NCI-H2171 (cell line): Measurements from ENCODE around the gene ARHGAP24.

Source experiments
- DNase-seq: peaks from one replicate; lab custom pipeline; 2025; lab: John Stamatoyannopoulos, UW

The ARHGAP24 gene

DNA sequence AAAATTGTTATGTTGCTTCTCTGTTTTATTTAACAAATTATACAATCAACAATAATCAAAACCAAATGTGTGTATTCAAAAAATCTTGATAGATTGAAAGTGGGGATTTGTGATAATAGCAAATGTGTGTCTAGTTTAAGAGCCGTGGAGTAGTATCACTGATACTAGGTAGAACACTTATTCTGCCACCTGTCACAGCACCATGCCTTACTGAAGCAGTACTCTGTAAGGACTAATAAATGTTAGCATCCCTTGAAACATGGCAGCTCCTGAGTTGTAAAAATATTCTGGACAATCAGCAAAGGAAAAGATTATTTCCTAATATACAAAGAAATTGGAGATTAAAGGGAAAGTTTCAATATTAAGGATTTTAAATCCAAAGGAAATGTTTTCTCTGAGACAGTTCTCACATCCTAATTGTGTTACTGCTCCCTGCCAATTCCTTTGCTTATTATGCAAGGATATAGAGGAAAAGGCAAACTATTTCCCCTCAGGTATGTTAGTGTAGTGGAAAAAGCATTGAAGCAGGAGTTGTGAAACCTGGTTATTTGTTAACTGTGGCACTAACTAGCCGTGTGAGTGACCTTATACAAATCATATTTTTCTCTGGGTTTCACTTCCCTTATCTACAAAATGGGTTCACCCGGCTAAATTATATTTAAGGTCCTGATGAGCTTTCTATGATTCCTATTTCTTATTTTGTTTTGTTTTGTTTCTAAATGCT is 303.1 kb downstream of the ARHGAP24 start:
- no peak for DNase-seq

GRCh38 chr4:85778632-85779131 is 303.7 kb downstream of the ARHGAP24 start:
- no peak for DNase-seq

GRCh38 chr4:85779165-85779564 is 304.2 kb downstream of the ARHGAP24 start:
- DNase-seq: no peak

- no peak for DNase-seq
Measured at GRCh38 chr4:85780664-85781063, 305.7 kb downstream of the ARHGAP24 start.

- no peak for DNase-seq
Measured at GRCh38 chr4:85783483-85783882, 308.5 kb downstream of the ARHGAP24 start.

DNA sequence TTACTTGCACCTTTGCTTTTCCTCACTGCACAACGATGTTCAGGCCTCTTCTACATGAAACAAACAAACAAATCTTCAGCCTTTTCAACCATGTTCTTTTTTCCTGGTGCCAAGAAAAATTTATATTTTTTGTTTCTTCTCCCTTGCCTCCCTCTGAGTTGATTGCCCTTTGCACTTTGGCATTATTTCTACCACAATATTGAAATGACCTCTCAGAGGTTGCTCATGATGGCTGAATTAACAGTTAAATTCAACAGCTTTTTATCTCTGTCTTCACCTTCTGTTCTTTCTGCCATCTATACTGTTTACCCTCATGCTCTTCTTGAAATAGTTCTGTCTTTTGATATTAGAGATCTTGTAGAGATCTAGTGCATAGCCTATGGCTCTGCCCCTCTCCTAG is 308.9 kb downstream of the ARHGAP24 start:
- no peak for DNase-seq

GRCh38 chr4:85784348-85784747 is 309.4 kb downstream of the ARHGAP24 start:
- no peak for DNase-seq

- DNase-seq: no peak
Measured at GRCh38 chr4:85784947-85785346, 310.0 kb downstream of the ARHGAP24 start.

GRCh38 chr4:85787133-85787532 is 312.2 kb downstream of the ARHGAP24 start:
- no peak for DNase-seq

- no peak for DNase-seq
Measured at GRCh38 chr4:85788604-85789003, 313.7 kb downstream of the ARHGAP24 start.

- no peak for DNase-seq
Measured at GRCh38 chr4:85789241-85789640, 314.3 kb downstream of the ARHGAP24 start.

DNA sequence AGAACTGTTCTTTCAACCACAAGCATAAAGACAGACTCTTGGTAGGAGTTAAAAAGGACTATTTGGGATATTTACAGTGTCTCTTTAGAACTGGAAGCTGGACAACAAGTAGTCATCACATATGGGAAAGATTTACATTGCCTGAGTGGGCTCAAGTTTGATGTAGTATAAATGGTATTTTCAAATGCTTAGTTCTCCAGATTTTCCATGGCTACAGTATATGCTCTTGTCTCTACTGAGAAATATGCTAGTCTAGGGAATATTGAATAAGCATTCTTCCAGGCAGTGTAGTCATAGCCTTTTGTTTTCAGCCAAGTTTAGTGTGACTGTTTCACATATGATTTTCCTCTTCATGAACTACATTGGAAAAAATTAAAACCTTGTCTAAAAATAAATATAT is 315.6 kb downstream of the ARHGAP24 start:
- DNase-seq: no peak

DNA sequence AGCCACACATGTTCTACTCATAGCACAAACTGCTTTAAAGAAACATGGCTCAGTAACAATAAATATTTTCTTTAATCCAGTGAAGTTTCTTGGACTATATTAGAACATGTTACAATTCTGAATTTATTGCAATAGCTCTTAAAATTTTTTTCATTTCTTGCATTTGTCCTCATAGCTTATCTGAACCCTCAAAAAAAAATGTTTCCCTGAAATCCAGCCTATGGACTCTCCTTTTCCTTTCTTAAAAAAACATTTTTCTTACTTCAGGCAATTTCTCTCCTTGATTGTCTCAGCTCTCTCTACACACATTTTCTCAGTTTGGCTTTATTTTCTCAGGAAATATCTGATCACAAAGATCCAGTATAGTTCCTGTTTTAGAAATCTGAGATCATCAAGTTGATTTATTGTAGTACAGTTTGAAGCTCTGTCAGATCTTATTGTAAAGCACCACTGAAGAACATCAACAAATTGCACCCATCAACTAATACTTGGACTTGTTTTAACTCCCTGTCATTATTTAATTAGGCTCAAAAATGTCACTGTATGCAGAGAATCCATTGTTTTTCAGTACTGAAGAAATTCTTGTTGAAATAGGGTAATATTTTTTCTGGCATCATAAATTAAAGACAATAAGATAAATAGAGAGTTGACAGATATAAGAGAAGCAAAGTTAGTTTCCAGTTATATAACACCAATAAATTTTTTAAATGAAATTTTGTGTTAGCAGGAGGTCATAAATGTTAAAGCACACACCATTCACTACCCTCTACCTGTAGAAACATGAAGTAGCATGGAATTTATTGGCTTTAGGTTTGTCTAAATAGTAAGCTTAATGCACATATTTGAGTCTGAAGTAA is 317.7 kb downstream of the ARHGAP24 start:
- DNase-seq: no peak

GRCh38 chr4:85793233-85793585 is 318.3 kb downstream of the ARHGAP24 start:
- DNase-seq: no peak

DNA sequence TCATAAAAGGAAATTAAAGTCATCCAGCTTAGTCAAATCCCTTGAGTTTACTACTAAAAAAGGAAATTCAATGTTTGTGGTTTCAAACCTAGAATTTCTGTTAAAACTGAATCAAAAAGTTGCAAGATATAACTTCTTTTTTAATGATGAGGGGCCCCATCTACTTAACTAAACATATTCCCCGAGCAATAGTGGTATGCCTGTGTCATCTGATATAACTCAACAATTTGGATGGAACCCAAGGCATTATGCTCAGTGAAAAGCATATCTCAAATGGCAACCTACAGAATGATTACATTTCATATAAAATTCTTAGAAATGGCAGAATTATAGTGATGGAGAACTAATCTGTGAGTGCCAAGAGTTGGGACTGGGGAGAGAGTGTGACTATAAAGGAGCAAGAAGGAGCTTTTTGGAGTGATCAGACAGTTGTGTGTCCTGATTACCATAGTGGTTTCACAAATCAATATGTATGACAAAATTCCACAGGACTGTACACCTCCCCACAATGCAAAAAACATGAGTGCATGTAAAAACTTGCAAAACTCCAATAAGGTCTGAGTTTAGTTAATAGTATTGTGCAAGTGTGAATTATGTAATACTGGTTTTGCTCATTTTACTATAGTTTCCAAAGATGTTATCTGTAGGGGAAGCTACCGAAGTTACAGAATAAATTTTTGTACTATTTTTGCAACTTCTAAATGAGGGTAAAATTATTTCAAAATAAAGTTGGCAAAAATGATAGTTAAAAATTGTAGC is 323.2 kb downstream of the ARHGAP24 start:
- DNase-seq: no peak

DNA sequence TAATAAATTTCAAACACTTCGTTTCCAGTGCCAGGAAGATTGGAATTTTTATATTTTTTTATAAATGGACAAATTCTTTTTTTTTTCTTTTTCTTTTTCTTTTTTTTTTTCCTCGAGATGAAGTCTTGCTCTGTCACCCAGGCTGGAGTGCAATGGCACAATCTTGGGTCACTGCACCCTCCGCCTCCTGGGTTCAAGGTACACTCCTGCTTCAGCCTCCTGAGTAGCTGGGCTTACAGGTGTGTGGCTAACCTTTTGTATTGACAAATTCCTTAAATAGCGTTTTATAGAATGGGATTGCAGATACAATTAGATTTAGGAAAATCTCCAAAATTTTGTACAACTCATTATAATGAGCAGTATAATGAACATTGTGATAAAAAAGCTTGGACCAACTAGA is 328.9 kb downstream of the ARHGAP24 start:
- DNase-seq: no peak

- no peak for DNase-seq
Measured at GRCh38 chr4:85805891-85806290, 330.9 kb downstream of the ARHGAP24 start.

- DNase-seq: no peak
Measured at GRCh38 chr4:85806334-85806733, 331.4 kb downstream of the ARHGAP24 start.

DNA sequence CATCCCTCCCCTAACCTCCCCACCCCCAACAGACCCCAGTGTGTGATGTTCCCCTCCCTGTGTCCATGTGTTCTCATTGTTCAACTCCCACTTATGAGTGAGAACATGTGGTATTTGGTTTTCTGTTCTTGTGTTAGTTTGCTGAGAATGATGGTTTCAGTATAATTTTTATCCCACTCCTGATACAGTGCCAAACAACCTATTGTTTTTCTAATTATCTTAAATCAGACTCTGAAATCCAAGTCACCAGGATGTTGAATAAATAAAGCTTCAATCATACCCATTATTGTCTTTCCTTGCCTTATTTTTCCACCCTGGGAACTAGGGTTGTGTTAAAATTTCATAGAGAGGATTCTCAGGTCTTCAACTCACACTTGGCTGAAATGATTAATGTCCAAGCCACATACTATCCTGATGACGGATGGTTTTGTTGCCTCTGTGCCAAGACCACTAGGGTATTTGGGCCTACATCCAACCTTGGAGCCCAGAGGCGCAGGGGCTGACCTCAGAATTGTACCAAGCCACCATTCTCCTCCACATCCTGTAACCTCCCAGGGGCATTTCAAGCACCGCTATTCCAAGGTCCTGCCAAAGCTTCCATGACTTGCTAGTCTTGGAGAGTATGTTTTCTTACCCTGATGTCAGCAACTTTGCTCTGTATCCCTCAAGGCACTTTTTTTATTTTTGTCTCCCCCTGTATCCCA is 332.4 kb downstream of the ARHGAP24 start:
- DNase-seq: no peak

GRCh38 chr4:85808104-85808503 is 333.2 kb downstream of the ARHGAP24 start:
- DNase-seq: no peak

- DNase-seq: no peak
Measured at GRCh38 chr4:85808864-85809263, 333.9 kb downstream of the ARHGAP24 start.

DNA sequence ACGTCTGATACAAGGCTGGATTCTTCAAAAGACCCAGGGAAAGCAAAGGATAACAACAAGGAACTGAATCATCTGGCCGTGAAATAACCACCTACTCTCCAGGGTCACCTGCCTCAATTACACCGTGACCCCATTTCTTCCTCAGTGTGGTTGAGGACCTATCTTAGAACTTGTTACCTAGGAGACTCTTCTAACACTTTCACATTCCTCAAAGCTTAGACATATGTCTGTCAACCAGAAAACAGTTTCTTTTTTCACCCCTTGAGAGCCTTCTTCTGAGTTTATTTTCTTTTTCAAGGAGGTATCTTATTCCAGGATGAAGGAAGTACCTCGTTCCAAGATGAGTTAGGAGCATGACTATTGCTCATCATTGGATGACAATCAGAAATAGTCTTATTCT is 337.8 kb downstream of the ARHGAP24 start:
- DNase-seq: no peak
